Trophoblast cell (in vitro differentiated cells and primary cell): Measurements from ENCODE around the gene MAP3K20.

Source experiments
- DNase-seq, 2 donors: peaks; one replicate each; pipeline ENCODE4 v3.0.0-alpha.2; 2016
- H2AFZ ChIP-seq: 2 replicates; pipeline ENCODE4 v1.6.1; 2013; ENCODE audit warnings: low read length, moderate library complexity, mild to moderate bottlenecking; ENCODE audit not compliant: insufficient read depth, poor library complexity
- H2AK5ac ChIP-seq: 2 replicates; pipeline ENCODE4 v1.6.1; 2013; ENCODE audit warnings: mild to moderate bottlenecking, low read length
- H2BK120ac ChIP-seq: 2 replicates; pipeline ENCODE4 v1.6.1; 2013; ENCODE audit warnings: low read length, mild to moderate bottlenecking, moderate library complexity; ENCODE audit not compliant: insufficient read depth, poor library complexity
- H2BK12ac ChIP-seq: 2 replicates; pipeline ENCODE4 v1.6.1; 2013; ENCODE audit warnings: mild to moderate bottlenecking, low read length, moderate library complexity
- H2BK5ac ChIP-seq: 2 replicates; pipeline ENCODE4 v1.6.1; 2013; ENCODE audit warnings: low read length, low read depth, moderate library complexity, mild to moderate bottlenecking; ENCODE audit not compliant: poor library complexity
- H3K14ac ChIP-seq: 2 replicates; pipeline ENCODE4 v1.6.1; 2013; ENCODE audit warnings: mild to moderate bottlenecking, low read length
- H3K18ac ChIP-seq: 2 replicates; pipeline ENCODE4 v1.6.1; 2013; ENCODE audit warnings: mild to moderate bottlenecking, low read length
- H3K23ac ChIP-seq: 2 replicates; pipeline ENCODE4 v1.6.1; 2013; ENCODE audit warnings: low read length
- H3K27ac ChIP-seq: 2 replicates; pipeline ENCODE4 v1.5.1; 2013; ENCODE audit warnings: low read depth, mild to moderate bottlenecking, inconsistent platforms, low read length, moderate library complexity
- H3K27me3 ChIP-seq: 2 replicates; pipeline ENCODE4 v1.6.1; 2013; ENCODE audit warnings: inconsistent platforms, mild to moderate bottlenecking, low read length, moderate library complexity; ENCODE audit not compliant: insufficient read depth
- H3K36me3 ChIP-seq, 2 experiments: 1 replicate in 1 of 2; 2 replicates in 1 of 2; pipeline ENCODE4 v1.6.1; 2013; ENCODE audit warnings: low read length in 2 of 2, mild to moderate bottlenecking in 2 of 2, moderate library complexity in 1 of 2; ENCODE audit not compliant: insufficient read depth in 2 of 2, control insufficient read depth in 1 of 2
- H3K4ac ChIP-seq: 2 replicates; pipeline ENCODE4 v1.6.1; 2013; ENCODE audit warnings: low read depth, mild to moderate bottlenecking, low read length, moderate library complexity
- H3K4me1 ChIP-seq, 2 experiments: 1 replicate in 1 of 2; 2 replicates in 1 of 2; pipeline ENCODE4 v1.6.1; 2013; ENCODE audit warnings: low read length in 2 of 2, mild to moderate bottlenecking in 2 of 2, moderate library complexity in 1 of 2; ENCODE audit not compliant: insufficient read depth in 2 of 2, control insufficient read depth in 1 of 2
- H3K4me2 ChIP-seq: 2 replicates; pipeline ENCODE4 v1.6.1; 2013; ENCODE audit warnings: inconsistent platforms, mild to moderate bottlenecking, low read length, moderate library complexity
- H3K4me3 ChIP-seq: 2 replicates; pipeline ENCODE4 v1.5.1; 2013; ENCODE audit warnings: mild to moderate bottlenecking, low read depth, low read length, inconsistent platforms
- H3K79me1 ChIP-seq: one replicate; pipeline ENCODE4 v1.6.1; 2013; ENCODE audit warnings: low read length
- H3K79me2 ChIP-seq: 2 replicates; pipeline ENCODE4 v1.6.1; 2013; ENCODE audit warnings: low read length, mild to moderate bottlenecking; ENCODE audit not compliant: control insufficient read depth, insufficient read depth, poor library complexity
- H3K9ac ChIP-seq: 2 replicates; pipeline ENCODE4 v1.6.1; 2013; ENCODE audit warnings: mild to moderate bottlenecking, low read length
- H3K9me3 ChIP-seq: 2 replicates; pipeline ENCODE4 v1.6.1; 2013; ENCODE audit warnings: low read depth, mild to moderate bottlenecking, control low read depth, inconsistent platforms, low read length; ENCODE audit not compliant: insufficient read depth
- H4K12ac ChIP-seq: 2 replicates; pipeline ENCODE4 v1.6.1; 2013; ENCODE audit warnings: low read depth, mild to moderate bottlenecking, low read length, moderate library complexity
- H4K8ac ChIP-seq: 2 replicates; pipeline ENCODE4 v1.6.1; 2013; ENCODE audit warnings: low read depth, mild to moderate bottlenecking, low read length, moderate library complexity
- H4K91ac ChIP-seq: one replicate; pipeline ENCODE4 v1.6.1; 2013; ENCODE audit warnings: low read depth, mild to moderate bottlenecking, low read length, moderate library complexity
- WGBS: extraction: QIAGEN DNeasy Blood & Tissue Kit; methylation state at CpG from one replicate; pipeline ENCODE4 v1.1.7; 2013; ENCODE audit warnings: missing lambda C conversion rate; ENCODE audit not compliant: insufficient read length, insufficient coverage; ENCODE audit errors: extremely low coverage; 5-methylcytosine and 5-hydroxymethylcytosine counted together

Gene MAP3K20

DNA sequence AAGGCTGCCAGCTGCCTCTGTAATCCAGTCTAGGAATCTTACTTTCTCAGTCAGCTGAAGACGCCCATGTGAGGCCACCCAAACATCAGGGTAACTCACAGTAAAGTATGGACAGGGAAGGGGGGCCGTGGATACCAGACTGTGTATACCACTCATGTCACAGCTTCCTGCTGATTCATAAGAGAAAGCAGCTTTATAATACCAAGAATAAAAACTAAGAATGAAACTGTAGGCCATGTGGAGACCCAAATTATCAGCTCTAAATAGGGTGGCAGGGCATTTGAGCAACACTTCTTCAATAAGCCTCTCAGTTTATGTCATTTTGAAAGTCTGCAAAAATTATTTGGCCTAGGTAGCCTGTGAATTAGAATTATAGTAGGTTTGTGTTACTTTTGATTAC lies 164.0 kb downstream of the MAP3K20 start:
- H4K8ac ChIP-seq: no peak overlapping the region
- no peak overlapping the region for H2BK5ac ChIP-seq
- no peak overlapping the region for H2BK120ac ChIP-seq
- WGBS: no CpG with 5 or more reads among the region's 2 CpGs
- H3K18ac ChIP-seq: no peak overlapping the region
- H3K9me3 ChIP-seq: no peaks in the 10 kb centered on the region
- no peaks in the 10 kb centered on the region for H3K79me1 ChIP-seq
- no peak overlapping the region for H2AFZ ChIP-seq
- H3K4me2 ChIP-seq: no peak overlapping the region
- H3K27me3 ChIP-seq: no peaks in the 10 kb centered on the region
- no peak overlapping the region for H3K23ac ChIP-seq
- no peaks in the 10 kb centered on the region for H3K4me1 ChIP-seq
- no peak overlapping the region for H4K91ac ChIP-seq
- no peak overlapping the region for H2BK12ac ChIP-seq
- H3K79me2 ChIP-seq: no peaks in the 10 kb centered on the region
- H4K12ac ChIP-seq: no peak overlapping the region
- H3K4me3 ChIP-seq: no peak overlapping the region
- H2AK5ac ChIP-seq: no peak overlapping the region
- peaks cover 3% of the 10 kb centered on the region in 2 experiments for H3K36me3 ChIP-seq
- no peak overlapping the region for H3K14ac ChIP-seq
- no peak overlapping the region for H3K9ac ChIP-seq
- H3K4ac ChIP-seq: no peak overlapping the region
- H3K27ac ChIP-seq: no peak overlapping the region
- DNase-seq: no peak

DNA sequence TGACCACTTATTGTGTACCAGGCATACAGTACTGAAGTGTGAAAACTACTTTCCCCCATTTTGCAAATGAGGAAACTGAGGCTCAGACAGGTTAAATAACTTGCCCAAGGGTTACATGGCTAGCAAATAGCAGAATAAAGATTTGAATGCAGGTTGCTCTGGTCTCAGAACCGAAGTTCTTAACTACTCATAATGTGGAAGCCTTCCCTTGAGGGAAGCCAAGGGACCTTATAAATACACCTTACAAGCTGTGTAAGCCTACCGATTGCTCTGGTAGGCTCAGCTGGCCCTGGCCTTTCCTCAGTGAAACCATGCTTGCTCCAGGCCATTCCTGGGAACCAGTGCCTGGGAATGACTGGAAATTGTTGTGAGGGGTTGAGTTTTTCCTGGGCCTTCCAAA lies 164.4 kb downstream of the MAP3K20 start:
- Histone ChIP-seq H3K36me3 (peaks cover 3% of the 10 kb centered on the region in 2 experiments), H3K18ac (no peak overlapping the region), H3K79me1 (no peaks in the 10 kb centered on the region), H3K4me3 (no peak overlapping the region), H4K91ac (no peak overlapping the region), H2AK5ac (no peak overlapping the region), H3K27ac (no peak overlapping the region), H3K14ac (no peak overlapping the region), H3K4ac (no peak overlapping the region), H3K9me3 (no peaks in the 10 kb centered on the region), H3K4me1 (no peaks in the 10 kb centered on the region), H3K27me3 (no peaks in the 10 kb centered on the region), H3K4me2 (no peak overlapping the region), H4K8ac (no peak overlapping the region), H2BK120ac (no peak overlapping the region), H2AFZ (no peak overlapping the region), H2BK5ac (no peak overlapping the region), H4K12ac (no peak overlapping the region), H3K23ac (no peak overlapping the region), H3K79me2 (no peaks in the 10 kb centered on the region), H3K9ac (no peak overlapping the region), H2BK12ac (no peak overlapping the region)
- DNase-seq: no peak
- WGBS: no CpG with 5 or more reads among the region's 2 CpGs

DNA sequence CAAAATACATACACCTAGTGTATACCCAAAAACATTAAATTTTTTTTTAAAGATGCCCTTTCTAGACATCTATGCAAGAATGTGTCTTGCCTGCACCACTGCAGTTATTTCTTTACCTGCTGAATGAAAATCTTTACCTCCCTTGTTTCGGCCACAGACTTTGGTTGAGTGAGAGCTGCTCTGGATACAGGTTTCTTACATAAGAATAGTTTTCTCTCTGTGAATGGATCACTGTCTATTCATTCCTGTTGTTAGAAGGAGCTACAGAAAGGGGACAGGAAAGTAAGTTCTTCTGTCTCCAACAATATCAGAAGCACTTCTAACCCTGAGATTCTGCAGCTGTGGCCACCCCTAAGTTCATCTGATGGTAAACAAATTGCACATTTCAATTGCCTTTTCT lies 166.0 kb downstream of the MAP3K20 start:
- Histone ChIP-seq H3K27me3 (no peaks in the 10 kb centered on the region), H2BK5ac (no peak overlapping the region), H2BK12ac (no peak overlapping the region), H4K8ac (no peak overlapping the region), H3K79me2 (no peaks in the 10 kb centered on the region), H4K91ac (no peak overlapping the region), H2AK5ac (no peak overlapping the region), H3K9me3 (no peaks in the 10 kb centered on the region), H3K23ac (no peak overlapping the region), H3K9ac (no peak overlapping the region), H3K14ac (no peak overlapping the region), H3K27ac (no peak overlapping the region), H2BK120ac (no peak overlapping the region), H3K18ac (no peak overlapping the region), H3K36me3 (peaks cover 3% of the 10 kb centered on the region in 2 experiments), H2AFZ (no peak overlapping the region), H3K4me3 (no peak overlapping the region), H3K79me1 (no peaks in the 10 kb centered on the region), H3K4me2 (no peak overlapping the region), H3K4ac (no peak overlapping the region), H4K12ac (no peak overlapping the region), H3K4me1 (no peaks in the 10 kb centered on the region)
- no peak for DNase-seq
- no CpG with 5 or more reads among the region's 1 CpG for WGBS

DNA sequence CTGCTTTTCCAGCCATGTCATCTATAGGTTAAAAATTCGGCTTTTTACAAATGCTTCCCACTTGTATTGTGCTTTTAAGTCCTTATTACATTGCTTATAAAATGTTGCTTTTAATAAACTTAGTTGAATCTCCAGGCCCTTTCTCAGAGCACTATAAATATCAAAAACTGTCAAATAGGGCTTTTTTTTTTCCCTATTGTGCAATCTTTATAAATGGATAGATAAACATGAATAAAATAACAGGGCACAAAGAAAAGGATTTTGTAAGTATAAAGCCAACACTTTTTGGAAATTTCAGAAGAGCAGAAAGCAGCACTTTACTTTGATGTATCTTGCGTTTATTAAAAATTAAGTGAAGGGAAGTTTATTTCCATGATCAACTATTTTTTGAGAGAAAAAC lies 171.5 kb downstream of the MAP3K20 start:
- Histone ChIP-seq H3K14ac (no peak overlapping the region), H3K79me1 (no peaks in the 10 kb centered on the region), H3K9ac (no peak overlapping the region), H2BK120ac (no peak overlapping the region), H4K91ac (no peak overlapping the region), H2BK12ac (no peak overlapping the region), H2AK5ac (no peak overlapping the region), H3K4me3 (no peak overlapping the region), H3K9me3 (no peaks in the 10 kb centered on the region), H3K4me2 (no peak overlapping the region), H4K8ac (no peak overlapping the region), H2BK5ac (no peak overlapping the region), H4K12ac (no peak overlapping the region), H3K27me3 (no peaks in the 10 kb centered on the region), H3K23ac (no peak overlapping the region), H3K79me2 (no peaks in the 10 kb centered on the region), H3K4ac (no peak overlapping the region), H2AFZ (no peak overlapping the region), H3K4me1 (no peaks in the 10 kb centered on the region), H3K27ac (no peak overlapping the region), H3K36me3 (peaks cover 0 to 1% of the 10 kb centered on the region in 2 experiments), H3K18ac (no peak overlapping the region)
- no CpG with 5 or more reads among the region's 2 CpGs for WGBS
- no peak for DNase-seq
